Measurements from ENCODE around the gene AFF2.

- no peak for TF ChIP-seq CTCF (IDR thresholded peaks at IDR 0.05)
- TF ChIP-seq POLR2A (IDR thresholded peaks at IDR 0.05) = no peak
Measured at GRCh38 chrX:149003863-149004660, 503.6 kb downstream of the AFF2 start.
